Lower leg skin (tissue), 3 donors: ENCODE measurements around the gene C15orf39.

Experiments used
- CTCF ChIP-seq, 3 donors: fragments of 450-650 bp; IDR thresholded peaks; one replicate each; pipeline ENCODE4 v1.5.1; 2016; ENCODE audit warnings: antibody characterized with exemption in 3 of 3, mild to moderate bottlenecking in 3 of 3, moderate library complexity in 2 of 3
- POLR2A ChIP-seq, 2 donors: fragments of 450-650 bp; IDR thresholded peaks; one replicate each; pipeline ENCODE4 v1.6.1; 2016 to 2017; ENCODE audit warnings: antibody characterized with exemption in 2 of 2, mild to moderate bottlenecking in 1 of 2, moderate library complexity in 1 of 2

DNA sequence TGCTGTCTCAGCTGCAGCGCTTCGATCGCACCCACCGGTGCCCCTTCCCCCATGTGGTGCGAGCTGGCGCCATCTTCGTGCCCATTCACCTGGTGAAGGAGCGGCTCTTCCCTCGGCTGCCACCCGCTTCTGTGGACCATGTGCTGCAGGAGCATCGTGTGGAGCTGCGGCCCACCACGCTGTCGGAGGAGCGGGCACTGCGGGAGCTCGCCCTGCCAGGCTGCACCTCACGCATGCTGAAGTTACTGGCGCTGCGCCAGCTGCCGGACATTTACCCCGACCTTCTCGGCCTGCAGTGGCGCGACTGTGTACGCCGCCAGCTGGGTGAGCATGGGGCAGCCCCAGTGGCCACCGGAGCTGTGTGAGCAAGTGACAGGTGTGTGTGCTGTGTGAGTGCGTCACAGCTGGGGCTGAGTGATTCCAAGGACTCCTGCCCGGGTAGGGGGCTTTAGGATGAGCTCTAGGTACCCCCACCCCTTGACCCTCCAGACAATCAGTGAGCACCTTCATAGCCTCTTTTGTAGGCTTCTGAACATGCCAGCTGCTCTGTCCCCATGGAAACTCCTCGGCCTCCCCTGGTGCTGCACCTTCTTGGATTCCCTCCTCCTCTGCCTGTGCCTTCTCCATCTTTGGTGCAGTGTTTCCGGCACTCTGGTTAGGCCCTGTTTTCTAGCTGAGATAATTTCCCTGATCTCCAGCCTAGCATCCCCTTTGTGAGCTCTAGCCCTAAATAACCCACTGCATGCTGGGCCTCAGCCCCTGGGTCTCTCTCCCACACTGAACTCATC is 7.0 kb downstream of the C15orf39 start:
- TF ChIP-seq CTCF (IDR thresholded peaks at IDR 0.05) (no peak), POLR2A (IDR thresholded peaks at IDR 0.05) (no peak)
